ENCODE results near the gene KDM2A.
A peak's percentile ranks its signal among the peaks of the same experiment; 100 is the strongest.

Gene KDM2A

DNA sequence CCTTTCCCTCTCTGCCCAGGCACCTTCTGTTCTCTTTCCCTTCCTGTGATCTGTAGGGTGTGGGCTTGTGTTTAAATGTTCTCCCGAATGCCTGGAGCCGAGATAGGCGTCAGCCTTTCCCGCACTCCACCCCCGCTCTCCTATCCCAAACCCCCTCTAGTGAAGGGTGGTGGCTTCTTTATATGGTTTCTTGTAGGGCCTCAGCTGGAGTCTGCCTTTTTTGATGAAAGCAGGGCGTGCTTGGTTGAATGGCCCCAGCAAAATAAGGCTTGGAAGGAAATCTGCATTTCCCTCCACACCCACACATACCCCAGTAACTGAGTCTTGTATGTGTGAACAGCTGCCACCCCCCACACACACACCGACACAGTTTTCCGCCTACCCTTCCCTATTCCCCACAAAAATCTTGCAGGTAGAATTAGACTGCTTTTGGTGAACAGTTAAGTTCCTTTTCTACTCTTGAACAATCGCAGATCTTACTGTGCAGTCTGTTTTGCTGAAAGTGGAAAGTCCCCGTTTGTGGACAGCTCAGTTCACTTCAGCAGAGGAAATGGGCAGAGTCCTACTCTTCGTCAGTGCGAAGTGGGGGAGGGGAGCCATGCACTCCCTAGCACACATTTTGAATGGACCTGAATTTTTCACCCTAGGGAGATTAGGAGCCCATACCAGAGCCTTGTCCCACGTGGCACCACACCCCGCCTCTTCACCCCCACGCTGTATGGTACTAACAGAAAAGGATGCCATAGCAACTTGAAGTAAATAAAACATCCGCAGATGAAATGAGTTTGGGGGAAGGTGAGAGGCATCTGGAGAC lies 121.7 kb downstream of the KDM2A start:
- Histone ChIP-seq H3K36me3 (peaks cover 45% of the 10 kb centered on the region), H3K4me3 (ENCODE audit: low read depth, low read length) (peak overlapping the region; percentile 79), H3K9me3 (ENCODE audit: severe bottlenecking) (no peaks in the 10 kb centered on the region), H3K27ac (peak overlapping the region; percentile 91), H3K27me3 (ENCODE audit: insufficient read depth, low read depth, severe bottlenecking) (no peaks in the 10 kb centered on the region)
- TF ChIP-seq, protein P1, sequence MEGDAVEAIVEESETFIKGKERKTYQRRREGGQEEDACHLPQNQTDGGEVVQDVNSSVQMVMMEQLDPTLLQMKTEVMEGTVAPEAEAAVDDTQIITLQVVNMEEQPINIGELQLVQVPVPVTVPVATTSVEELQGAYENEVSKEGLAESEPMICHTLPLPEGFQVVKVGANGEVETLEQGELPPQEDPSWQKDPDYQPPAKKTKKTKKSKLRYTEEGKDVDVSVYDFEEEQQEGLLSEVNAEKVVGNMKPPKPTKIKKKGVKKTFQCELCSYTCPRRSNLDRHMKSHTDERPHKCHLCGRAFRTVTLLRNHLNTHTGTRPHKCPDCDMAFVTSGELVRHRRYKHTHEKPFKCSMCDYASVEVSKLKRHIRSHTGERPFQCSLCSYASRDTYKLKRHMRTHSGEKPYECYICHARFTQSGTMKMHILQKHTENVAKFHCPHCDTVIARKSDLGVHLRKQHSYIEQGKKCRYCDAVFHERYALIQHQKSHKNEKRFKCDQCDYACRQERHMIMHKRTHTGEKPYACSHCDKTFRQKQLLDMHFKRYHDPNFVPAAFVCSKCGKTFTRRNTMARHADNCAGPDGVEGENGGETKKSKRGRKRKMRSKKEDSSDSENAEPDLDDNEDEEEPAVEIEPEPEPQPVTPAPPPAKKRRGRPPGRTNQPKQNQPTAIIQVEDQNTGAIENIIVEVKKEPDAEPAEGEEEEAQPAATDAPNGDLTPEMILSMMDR (IDR thresholded peaks at IDR 0.05; ENCODE audit: low read depth, low read length) = no peak
- DNase-seq = peak; percentile 33

DNA sequence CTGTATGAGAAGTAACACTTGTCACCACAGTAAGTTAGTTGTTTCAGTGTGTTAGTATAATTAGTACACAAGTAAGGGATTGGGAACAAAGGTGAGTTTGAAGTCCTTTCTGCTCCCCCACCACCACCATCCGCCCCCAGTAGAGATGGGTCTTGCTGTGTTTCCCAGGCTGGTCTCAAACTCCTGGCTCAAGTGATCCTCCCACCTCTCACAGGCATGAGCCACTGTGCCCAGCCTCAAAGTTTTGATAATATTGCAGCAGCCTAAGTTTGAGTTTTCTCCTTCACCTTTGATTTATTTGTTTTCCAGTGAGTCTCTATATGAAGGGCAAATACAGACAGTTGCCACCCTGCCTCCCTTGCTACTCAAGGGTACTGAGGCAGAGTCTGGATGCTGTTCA lies 123.5 kb downstream of the KDM2A start:
- no peaks in the 10 kb centered on the region for H3K27me3 ChIP-seq (ENCODE audit: insufficient read depth, low read depth, severe bottlenecking)
- TF ChIP-seq, protein P1 (IDR thresholded peaks at IDR 0.05; ENCODE audit: low read depth, low read length) = no peak
- no peak for DNase-seq
- no peaks in the 10 kb centered on the region for H3K9me3 ChIP-seq (ENCODE audit: severe bottlenecking)
- H3K4me3 ChIP-seq (ENCODE audit: low read depth, low read length) = no peak overlapping the region
- H3K27ac ChIP-seq = no peak overlapping the region
- peaks cover 56% of the 10 kb centered on the region for H3K36me3 ChIP-seq

DNA sequence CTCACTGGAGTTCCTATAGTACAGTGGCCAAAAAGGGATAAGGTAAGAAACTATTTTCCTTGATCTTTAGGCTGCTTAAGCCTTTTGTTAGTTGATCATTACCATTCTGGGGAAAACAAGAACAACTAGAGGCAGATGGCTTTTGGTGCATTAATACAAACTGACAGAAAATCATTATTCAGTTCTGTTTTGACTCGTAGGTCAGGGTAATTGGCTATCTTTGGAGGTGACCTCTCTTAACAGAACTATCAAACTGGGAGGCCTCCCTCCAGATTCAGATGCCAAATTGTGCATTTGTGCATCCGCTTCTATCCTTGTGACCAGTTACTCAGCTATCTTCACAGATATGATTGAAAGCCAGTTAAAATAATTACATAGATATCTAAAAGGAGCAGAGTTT lies 124.0 kb downstream of the KDM2A start:
- no peak overlapping the region for H3K27ac ChIP-seq
- no peaks in the 10 kb centered on the region for H3K27me3 ChIP-seq (ENCODE audit: insufficient read depth, low read depth, severe bottlenecking)
- no peaks in the 10 kb centered on the region for H3K9me3 ChIP-seq (ENCODE audit: severe bottlenecking)
- H3K4me3 ChIP-seq (ENCODE audit: low read depth, low read length) = no peak overlapping the region
- H3K36me3 ChIP-seq = peaks cover 61% of the 10 kb centered on the region
- DNase-seq = no peak
- TF ChIP-seq, protein P1 (IDR thresholded peaks at IDR 0.05; ENCODE audit: low read depth, low read length) = no peak

DNA sequence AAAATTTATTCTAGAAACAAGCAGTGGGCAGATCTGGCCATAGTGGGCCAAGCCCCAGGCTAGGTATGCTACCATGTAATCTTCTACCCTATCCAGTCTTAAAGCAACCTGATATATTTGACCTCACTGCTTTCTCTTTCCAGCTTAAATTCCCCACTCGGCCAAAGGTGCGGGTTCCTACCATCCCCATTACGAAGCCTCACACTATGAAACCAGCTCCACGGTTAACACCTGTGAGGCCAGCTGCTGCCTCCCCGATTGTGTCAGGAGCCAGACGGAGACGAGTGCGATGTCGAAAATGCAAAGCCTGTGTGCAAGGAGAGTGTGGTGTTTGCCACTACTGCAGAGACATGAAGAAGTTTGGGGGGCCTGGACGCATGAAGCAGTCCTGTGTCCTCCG lies 126.0 kb downstream of the KDM2A start:
- Histone ChIP-seq H3K9me3 (ENCODE audit: severe bottlenecking) (no peaks in the 10 kb centered on the region), H3K27me3 (ENCODE audit: insufficient read depth, low read depth, severe bottlenecking) (no peaks in the 10 kb centered on the region), H3K4me3 (ENCODE audit: low read depth, low read length) (no peak overlapping the region), H3K36me3 (peaks cover 81% of the 10 kb centered on the region), H3K27ac (no peak overlapping the region)
- TF ChIP-seq, protein P1 (IDR thresholded peaks at IDR 0.05; ENCODE audit: low read depth, low read length) = no peak
- DNase-seq = no peak

DNA sequence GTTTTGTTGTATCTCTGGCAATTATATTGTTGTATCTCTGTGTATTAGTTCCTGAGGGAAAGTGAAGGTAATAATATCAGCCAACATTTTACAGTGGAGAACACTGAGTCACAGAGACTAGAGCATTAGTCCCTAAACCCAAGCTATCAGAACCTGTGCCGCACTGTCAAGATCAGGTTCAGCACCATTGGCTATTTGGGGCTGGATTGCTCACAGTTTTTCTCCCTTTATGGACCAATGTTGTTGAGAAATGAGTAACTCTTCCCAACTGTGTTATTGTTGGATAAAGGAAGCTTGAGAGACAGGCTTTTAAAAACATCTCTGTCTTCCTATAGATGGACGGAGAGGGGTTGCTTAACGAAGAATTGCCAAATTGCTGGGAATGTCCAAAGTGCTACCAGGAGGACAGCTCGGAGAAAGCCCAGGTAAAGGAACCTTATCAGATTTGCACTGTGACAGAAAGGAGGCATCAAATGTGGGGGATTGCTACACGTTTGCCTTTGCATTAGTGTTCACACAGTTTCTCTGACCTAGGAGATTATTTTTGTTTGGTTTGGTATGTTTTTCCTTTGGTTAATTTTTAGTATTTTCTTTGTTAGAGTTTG lies 129.0 kb downstream of the KDM2A start:
- H3K27me3 ChIP-seq (ENCODE audit: insufficient read depth, low read depth, severe bottlenecking) = no peaks in the 10 kb centered on the region
- DNase-seq = no peak
- no peaks in the 10 kb centered on the region for H3K9me3 ChIP-seq (ENCODE audit: severe bottlenecking)
- TF ChIP-seq, protein P1 (IDR thresholded peaks at IDR 0.05; ENCODE audit: low read depth, low read length) = no peak
- H3K27ac ChIP-seq = no peak overlapping the region
- no peak overlapping the region for H3K4me3 ChIP-seq (ENCODE audit: low read depth, low read length)
- peaks cover 96% of the 10 kb centered on the region for H3K36me3 ChIP-seq

All from WERI-Rb-1 (cell line).